GM12873 (cell line): ENCODE data around the gene VSNL1.

Experiments used
- TF ChIP-seq, protein P1 (sequence below): IDR thresholded peaks from 2 replicates; pipeline ENCODE4 v1.5.1; 2012; ENCODE audit warnings: low read depth, mild to moderate bottlenecking, moderate library complexity, low read length, control low read depth; ENCODE audit not compliant: insufficient read depth; ENCODE audit errors: missing control alignments

The VSNL1 gene

DNA sequence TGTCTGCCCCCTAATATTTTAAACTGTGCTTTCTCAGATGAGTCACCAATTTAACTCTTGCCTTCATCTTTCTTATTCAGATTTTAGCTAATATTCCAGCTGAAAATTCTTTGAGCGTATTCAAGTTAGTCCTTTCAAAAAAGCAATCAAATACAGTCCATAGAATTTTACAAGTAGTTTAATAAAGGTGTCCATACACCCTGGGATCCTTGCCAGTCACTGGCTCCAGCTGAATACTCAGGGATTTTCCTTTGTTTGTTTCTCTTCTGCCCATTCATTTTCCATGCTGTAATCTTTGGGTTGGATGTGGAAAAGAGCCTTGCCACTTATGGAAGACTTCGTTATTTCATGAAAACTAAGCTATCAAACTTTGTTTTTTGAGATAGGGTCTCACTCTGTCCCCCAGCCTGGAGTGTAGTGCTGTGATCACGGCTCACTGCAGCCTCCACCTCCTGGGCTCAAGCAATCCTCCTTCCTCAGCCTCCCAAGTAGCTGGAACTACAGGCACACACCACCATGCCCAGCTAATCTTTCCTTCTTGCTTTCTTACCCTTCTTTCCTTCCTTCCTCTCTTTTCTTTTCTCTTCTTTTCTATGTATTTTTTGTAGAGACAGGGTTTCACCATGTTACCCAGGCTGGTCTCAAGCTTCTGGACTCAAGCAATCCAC is 34.0 kb downstream of the VSNL1 start:
- TF ChIP-seq, protein P1, sequence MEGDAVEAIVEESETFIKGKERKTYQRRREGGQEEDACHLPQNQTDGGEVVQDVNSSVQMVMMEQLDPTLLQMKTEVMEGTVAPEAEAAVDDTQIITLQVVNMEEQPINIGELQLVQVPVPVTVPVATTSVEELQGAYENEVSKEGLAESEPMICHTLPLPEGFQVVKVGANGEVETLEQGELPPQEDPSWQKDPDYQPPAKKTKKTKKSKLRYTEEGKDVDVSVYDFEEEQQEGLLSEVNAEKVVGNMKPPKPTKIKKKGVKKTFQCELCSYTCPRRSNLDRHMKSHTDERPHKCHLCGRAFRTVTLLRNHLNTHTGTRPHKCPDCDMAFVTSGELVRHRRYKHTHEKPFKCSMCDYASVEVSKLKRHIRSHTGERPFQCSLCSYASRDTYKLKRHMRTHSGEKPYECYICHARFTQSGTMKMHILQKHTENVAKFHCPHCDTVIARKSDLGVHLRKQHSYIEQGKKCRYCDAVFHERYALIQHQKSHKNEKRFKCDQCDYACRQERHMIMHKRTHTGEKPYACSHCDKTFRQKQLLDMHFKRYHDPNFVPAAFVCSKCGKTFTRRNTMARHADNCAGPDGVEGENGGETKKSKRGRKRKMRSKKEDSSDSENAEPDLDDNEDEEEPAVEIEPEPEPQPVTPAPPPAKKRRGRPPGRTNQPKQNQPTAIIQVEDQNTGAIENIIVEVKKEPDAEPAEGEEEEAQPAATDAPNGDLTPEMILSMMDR: no peak

DNA sequence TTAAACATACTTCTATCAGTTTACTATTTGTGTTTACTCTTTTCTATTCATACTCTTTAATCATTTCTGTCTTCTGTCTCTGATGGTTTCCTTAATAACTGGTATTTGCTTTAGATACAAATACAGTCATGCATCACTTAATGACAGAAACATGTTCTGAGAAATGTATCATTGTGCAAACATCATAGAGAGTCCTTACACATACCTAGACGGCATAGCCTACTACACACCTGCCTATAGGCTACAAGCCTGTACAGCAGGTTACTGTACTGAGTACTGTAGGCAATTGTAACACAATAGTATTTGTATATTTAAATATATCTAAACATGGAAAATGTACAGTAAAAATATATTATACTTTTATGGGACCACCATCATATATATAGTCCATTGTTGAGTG is 36.3 kb downstream of the VSNL1 start:
- TF ChIP-seq, protein P1: no peak

DNA sequence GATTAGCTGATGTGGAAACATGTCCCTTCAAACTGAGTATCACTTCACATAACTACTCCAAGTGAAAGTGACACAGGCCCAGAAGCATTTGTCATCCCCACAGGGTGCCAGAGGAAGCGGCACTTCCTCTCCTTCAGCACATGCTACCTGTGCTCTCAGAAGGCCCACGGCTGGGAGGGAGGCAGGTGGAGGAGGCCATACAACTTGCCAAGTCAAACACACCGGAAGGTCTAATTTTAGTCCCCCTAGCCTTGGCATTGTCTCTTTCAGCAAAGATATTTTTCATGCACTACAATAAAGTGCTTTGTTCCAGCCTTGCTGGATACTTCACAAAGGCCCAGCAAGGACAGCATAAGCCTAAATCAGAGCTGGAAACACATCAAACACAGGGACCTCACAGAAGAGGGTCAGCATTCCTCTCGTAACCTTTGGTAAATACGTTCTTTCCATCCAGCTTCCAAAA is 38.0 kb downstream of the VSNL1 start:
- TF ChIP-seq, protein P1: no peak

DNA sequence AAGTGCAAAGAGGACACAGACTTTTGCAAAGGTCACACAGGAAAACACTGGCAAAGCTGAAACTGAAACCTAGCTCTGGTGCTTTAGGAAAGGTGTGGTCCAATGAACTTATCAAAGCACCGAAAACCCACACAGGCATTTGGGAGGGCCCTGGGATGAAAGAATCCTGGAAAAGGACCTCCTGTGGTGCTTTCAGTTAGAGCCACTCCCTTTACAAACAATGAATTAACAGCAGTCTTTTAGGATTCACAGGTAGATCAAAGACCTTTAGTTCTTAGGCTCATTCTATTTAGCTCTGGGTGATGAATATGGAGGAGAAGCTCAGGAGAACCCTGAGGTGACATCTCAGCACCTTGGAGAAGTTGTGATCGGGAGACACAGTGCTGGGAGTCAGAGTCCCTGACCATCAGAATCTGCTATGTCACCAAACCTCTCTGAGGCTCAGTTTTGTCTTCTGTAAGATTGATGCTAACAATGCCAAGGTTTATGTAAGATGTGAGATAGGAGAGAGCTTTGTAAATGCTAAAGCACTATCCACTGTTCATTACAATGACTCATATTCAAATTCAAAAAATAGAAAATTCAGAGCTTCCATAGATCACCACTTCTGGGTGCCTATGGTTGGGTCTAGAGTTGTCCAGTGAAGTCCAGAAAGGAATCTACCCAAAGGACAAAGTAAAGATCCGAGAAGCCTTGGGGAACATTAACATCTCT is 39.3 kb downstream of the VSNL1 start:
- TF ChIP-seq, protein P1: no peak

DNA sequence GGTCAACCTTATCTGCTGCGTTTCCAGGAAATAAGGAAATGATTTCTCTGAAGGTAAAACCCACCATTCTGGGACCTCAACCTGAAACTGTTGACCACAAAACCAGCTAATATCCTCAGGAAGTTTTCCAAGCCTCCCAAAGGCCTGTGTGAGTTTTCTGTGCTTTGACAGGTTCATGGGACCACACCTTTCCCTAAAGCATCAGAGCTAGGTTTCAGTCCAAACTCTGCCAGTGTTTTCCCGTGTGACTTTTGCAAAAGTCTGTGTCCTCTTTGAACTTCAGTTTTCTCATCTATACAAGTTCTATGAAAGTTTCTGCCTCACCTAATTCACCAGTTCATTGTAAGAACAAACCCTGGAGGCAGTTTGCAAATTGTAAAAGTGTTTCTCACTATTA is 39.8 kb downstream of the VSNL1 start:
- TF ChIP-seq, protein P1: no peak

DNA sequence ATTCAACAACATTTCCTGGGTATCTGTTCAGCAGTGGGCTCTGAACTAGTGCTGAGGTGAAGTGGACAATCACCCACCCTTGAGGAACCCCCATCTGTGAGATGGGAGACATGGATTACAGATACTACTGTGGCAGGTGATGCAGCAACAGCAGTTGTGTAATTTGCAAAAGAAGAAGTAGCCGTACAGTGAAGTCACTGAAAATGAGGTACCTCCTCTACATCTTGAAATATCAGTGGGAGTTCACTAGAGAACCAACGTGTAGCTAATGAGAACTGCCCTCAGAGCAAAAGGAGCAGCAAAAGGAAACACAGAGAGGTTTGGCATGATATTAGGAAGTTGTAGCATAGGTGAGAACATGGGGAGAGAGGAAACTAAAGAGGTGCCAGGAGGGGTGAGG is 41.3 kb downstream of the VSNL1 start:
- TF ChIP-seq, protein P1: no peak

DNA sequence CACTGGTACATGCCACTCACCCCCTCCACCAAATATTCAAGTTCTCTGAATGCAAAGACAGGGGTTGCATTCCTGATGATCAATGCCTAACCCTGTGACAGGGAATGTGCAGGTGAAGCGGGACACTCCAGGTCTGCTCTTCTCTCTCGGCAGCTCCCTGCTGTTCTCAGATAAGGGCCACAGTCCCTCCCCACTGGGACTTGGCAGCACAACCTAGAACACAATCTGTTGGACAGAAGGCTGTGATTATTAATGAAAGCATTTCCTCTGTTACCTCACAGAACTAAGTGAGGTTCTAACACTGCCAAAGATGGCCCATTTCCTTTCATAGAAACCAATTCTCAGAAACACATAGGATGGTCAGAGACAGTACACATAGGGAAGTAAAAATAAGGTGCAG is 42.7 kb downstream of the VSNL1 start:
- TF ChIP-seq, protein P1: no peak
